Measurements from ENCODE around the gene PDCD7. TPM values are rescaled to one million over a fixed set of nuclear protein-coding genes. Genes with fewer than 3 reads are reported as not detected.

PDCD7 gene
- total and polyA plus RNA-seq, 2 of the 13 experiments (the other 11 are each of a cell fraction or from before 2014, with no cell fraction given) = 10.1 to 14.7 TPM

GRCh38 chr15:65171428-65171827 is 37.8 kb upstream of the PDCD7 start (continued):
- TF ChIP-seq ZBTB49 (CRISPR knock-in tag; IDR thresholded peaks at IDR 0.05; ENCODE audit: borderline replicate concordance) (no peak), ZBTB40 (IDR thresholded peaks at IDR 0.05) (no peak), ZBTB40 (CRISPR knock-in tag; IDR thresholded peaks at IDR 0.05) (no peak), FOXO1 (CRISPR knock-in tag; IDR thresholded peaks at IDR 0.05) (peak; percentile 40; the same call in 1 of the 2 replicates), SRF (IDR thresholded peaks at IDR 0.05; ENCODE audit: low read depth, low read length) (no peak), ARNT (IDR thresholded peaks at IDR 0.05) (no peak), EED (CRISPR knock-in tag; IDR thresholded peaks at IDR 0.05) (no peak), ZNF562 (CRISPR knock-in tag; IDR thresholded peaks at IDR 0.05; ENCODE audit: borderline replicate concordance) (no peak), CHD2 (IDR thresholded peaks at IDR 0.05; ENCODE audit: low read depth, low read length) (no peak), ZNF230 (CRISPR knock-in tag; IDR thresholded peaks at IDR 0.05) (no peak), ZNF574 (CRISPR knock-in tag; IDR thresholded peaks at IDR 0.05) (no peak), ZNF101 (CRISPR knock-in tag; IDR thresholded peaks at IDR 0.05; ENCODE audit: borderline replicate concordance, low read depth) (no peak), TFAP4 (IDR thresholded peaks at IDR 0.05; ENCODE audit: borderline replicate concordance, low read depth) (no peak), HOXA3 (CRISPR knock-in tag; IDR thresholded peaks at IDR 0.05) (no peak), ZNF547 (CRISPR knock-in tag; IDR thresholded peaks at IDR 0.05) (no peak), ZSCAN30 (CRISPR knock-in tag; IDR thresholded peaks at IDR 0.05) (no peak)

Data from HepG2 (cell line).